ENCODE measurements around the gene PIGQ.

Gene PIGQ

GRCh38 chr16:608019-608418 is 38.3 kb downstream of the PIGQ start:
- no peak for DNase-seq

GRCh38 chr16:609316-609715 is 39.5 kb downstream of the PIGQ start:
- DNase-seq = no peak

GRCh38 chr16:609984-610383 is 40.2 kb downstream of the PIGQ start:
- DNase-seq = no peak

DNA sequence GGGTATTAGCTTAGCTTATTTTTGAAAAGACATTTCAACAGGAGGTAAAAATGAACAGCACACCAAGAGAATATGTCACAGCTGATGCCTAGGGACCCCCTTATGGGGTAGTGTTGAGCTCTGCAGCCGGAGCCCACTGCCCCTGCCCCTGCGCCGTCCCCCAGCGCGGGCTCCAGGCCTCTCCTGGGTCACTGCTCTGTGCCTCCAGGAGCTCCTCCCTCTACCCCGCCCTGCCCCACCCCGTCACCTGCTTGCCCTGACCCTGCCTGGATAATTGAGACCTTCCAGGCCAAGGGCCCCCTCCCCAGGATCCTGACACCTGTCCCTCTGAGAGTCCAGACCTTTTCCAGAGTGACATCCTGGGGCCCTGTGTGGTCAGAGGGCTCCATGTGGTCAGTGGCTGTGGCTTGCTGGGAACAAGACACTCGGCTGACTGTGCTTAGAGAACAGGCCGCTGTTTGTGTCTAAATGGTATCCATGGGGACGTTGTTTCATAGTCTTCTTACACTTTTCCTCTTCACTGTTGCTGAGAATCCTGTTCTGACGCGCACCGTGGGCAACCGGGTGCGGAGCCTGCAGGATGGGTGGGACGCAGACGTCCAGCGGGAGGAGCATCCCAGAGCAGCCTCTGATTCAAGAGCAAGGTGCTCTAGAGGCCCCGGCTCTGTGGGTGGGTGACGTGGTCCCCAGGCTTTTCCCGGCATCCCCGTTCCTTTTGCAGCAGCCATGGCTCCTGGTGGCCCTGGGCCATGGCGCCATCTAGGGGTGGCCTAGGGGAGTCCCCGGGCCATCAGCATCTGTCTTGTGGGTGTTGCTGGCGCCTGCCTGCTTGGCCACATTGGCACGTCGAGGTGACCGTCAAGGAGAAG is 41.0 kb downstream of the PIGQ start:
- no peak for DNase-seq

DNA sequence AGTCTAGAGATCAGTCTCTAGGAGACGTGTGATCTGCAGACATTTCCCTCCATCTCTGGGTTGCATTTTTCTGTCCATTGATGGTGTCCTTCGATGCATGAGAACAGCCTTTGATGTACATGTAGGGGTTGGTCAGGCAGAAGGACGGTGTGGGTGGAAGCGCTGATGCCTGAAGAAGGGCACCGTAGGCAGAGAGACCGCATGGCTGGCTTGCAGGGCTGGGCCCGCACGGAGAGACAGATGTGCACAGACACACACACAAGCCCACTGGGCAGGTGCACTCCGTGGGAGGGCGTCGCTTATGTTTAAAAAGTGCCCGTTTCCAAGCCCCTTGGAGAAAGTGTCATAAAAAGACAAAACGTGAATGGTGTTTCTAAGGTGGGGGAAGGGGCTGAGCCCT is 45.4 kb downstream of the PIGQ start:
- DNase-seq = no peak

DNA sequence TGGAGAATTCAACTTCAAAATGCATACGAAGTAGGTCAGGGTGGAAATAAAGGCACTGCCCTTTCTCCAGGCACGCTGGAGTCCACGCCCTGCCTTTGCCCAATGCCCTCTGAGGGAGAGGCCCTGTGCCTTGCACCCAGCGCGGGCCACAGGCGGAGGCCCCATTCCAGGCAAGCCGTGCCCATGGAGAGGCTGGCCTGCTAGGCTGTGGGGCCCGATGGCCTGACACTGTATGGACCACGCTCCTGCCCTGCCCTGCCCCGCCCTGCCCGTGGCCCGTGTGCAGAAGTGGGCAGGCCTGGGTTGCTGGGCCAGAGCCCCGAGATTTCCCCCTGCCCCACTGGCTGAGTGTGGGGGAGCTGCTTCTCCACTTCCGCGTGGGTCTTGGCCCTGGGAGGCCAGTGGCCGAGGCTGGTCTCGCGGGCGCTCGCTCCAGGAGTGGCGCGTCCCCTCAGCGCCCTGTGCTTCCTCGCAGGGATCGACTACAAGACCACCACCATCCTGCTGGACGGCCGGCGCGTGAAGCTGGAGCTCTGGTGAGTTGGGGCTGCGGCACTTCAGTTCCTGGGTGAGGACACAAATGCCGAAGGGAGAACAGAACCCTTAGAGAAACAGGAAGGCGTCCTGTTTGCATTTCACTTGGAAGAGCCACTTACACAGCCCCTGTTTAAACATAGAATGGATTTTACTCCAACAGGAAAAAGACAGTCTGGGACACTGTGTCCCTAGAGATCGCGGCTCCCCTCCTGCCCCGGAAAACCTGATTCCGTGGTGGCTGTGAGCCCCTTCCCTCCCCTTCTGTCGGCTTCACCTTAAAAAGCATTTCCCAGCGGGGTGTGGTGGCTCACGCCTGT is 47.2 kb downstream of the PIGQ start:
- no peak for DNase-seq

GRCh38 chr16:617855-618254 is 48.1 kb downstream of the PIGQ start:
- DNase-seq = no peak

- DNase-seq = no peak
Observed at GRCh38 chr16:619476-620100, 49.8 kb downstream of the PIGQ start.

DNA sequence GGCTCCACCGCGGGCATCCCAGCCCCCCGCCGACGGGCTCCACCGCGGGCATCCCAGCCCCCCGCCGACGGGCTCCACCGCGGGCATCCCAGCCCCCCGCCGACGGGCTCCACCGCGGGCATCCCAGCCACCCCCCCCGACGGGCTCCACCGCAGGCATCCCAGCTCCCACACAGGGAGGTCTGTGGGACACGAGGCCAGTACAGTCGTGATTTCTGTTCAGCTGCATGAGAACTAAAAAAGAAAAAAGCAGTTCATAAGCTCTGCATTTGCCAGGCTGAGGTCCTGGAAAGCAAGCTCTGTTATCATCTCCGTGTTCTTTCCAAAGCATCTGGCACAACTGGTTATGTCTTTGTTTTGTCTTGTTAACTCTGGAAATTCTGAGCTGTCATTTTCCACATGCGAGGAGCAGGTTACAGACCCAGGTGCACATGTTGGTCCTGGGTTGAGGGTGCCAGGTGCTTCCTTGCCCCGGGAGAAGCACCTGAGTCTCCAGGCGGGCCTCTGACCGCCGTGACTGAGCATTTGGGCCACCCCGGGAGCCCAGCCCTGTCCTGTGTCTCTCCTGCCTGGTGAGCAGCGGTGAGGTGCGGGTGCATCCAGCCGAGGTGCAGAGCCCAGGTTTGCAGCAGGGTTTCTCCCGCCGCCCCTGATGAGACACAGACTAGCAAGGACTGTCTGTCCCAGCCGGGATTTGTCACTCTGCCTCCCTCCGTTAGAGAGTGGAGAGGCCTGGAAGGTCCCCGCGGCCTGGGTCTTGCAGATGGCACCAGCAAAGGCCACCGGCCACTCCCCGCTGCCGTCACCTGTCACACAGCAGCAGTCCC is 51.1 kb downstream of the PIGQ start:
- DNase-seq = no peak

DNA sequence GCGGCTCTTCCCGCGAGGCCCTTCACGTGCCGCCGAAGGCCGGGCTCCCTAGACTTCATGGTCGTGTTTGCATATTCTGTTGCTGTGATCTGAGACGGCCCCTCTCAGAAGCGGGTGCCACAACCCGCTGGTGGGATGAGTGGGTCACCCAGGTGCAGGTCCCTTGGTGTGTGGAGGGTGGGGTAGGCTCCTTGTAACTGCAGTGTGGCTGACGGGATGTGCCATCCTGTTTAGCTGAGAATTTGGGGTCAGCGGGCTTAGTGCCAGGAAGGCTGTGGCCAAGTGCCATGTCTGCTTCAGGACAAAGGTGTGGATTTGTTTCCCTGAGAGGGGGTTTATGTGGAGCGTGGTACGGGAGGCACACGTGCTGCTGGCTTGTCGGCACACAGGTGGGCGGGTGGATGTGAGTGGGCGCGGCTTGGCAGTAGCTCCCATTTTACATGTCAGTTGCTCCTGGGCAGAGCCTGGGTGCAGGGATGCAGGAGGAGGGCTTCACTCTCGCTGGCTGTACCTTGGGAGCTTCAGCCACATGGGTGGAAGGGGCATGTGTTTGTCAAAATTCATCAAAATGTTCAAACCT is 51.8 kb downstream of the PIGQ start:
- DNase-seq = no peak

DNA sequence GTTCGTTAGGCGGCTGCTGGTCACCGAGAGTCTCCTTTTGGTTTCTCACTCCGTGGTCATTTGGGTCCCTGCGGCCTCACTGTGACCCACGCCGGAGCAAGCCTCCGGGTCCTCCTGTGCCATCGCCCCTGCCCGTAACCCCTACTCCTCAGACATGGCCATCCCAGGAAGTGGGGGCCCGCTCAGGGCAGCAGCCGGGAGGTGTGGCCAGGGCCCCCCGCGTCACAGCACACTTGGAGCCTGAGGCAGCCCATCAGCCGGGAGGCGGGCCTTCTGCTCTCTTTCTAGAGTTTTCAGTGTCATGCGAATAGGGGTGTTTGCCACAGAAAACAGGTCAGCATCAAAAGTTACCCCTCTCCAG is 53.1 kb downstream of the PIGQ start:
- no peak for DNase-seq

GRCh38 chr16:624526-625070 is 54.8 kb downstream of the PIGQ start:
- no peak for DNase-seq

- DNase-seq = no peak
Observed at GRCh38 chr16:625117-625976, 55.6 kb downstream of the PIGQ start.

DNA sequence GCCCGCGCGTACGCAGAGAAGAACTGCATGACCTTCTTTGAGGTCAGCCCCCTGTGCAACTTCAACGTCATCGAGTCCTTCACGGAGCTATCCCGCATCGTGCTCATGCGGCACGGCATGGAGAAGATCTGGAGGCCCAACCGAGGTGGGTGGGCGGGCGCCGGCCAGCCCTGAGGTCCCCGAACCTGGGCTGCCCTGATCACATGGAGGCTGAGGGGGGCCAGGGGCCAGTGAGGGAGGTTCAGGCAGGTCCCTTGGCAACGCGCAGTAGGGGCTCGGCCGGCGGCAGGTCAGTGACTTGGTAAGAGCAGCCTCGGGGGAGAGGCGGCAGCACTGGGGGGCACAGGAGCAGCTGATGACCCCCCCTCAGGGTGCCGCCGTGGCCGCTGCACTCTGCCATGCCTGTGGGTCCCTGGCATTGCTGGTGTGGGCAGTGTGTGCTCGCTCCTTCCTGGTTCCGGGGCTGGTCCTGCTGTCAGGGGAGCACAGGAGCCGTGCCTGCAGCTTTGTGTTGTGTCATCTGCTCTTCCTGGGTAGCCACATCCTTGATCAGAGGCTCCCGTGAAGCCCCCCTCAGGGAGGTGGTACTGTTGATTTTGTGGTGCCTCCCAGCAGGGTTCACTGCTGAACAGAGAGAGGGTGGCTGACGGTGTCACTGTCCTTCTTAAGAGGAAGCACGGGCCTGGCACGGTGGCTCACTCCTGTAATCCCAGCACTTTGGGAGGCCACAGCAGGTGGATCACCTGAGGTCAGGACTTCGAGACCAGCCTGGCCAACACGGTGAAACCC is 56.4 kb downstream of the PIGQ start:
- DNase-seq = no peak

- DNase-seq = peak; percentile 92
Observed at GRCh38 chr16:626787-627453, 57.2 kb downstream of the PIGQ start.

GRCh38 chr16:627454-628239 is 57.9 kb downstream of the PIGQ start:
- DNase-seq = no peak

DNA sequence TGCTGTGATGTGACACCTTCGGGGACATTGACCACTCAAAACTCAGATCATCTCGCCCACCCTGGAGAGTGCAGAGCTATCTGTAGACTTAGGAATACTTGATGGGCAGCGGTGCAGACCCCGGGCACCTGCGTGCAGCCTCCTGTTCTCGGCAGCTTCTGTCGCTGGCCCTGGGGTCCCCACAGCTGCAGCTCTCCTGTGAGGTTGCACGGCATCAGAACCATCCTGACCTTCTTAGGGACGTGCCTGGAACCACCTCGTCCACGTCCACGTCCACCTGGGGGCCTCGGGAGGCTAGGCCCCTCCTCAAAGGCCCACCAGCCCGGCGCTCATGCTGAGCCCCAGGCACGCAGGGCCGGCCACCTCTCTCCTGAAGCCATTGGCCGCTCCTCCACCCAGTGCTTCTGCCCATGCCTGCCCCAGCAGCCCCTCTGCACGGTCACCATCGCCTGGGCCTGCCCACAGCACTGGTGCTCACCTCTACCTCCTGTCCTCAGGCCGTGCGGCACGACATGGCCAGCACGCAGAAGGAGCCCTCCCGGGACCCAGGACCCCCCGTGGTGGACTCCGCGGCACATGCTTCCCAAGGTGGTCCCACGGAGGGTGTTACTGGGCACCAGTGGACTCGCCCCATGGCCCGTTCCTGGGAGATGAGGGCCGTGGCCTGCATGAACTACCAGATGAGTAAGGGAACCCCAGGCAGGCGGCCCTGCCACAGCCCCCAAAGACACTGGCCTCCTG is 58.7 kb downstream of the PIGQ start:
- no peak for DNase-seq

Measured in fibroblast of skin of abdomen (primary cell).